ENCODE data around the gene RALGAPA2. TPM values are rescaled to one million over a fixed set of nuclear protein-coding genes. Genes with fewer than 3 reads are reported as not detected.
A peak's percentile ranks its signal among the peaks of the same experiment; 100 is the strongest.

RALGAPA2 gene
- polyA plus RNA-seq, 1 experiment, result 2.2 TPM

- CTCF ChIA-PET, result no interaction called here
- POLR2A ChIA-PET, result interaction anchor here (0.6 to 1.2 kb wide), 2 partner anchors 60 to 97 kb away, joined by 3 read pairs; no protein-coding TSS in a partner anchor
- Histone ChIP-seq H3K27ac (ENCODE audit: low read depth, low read length) (peak overlapping the region; percentile 83), H3K9me3 (ENCODE audit: control insufficient read depth, insufficient read depth, low read length) (no peaks in the 10 kb centered on the region), H3K27me3 (ENCODE audit: control insufficient read depth, insufficient read depth, low read length) (no peaks in the 10 kb centered on the region), H3K4me3 (ENCODE audit: low read depth, low read length) (peak overlapping the region; percentile 8; the same call in 1 of the 2 replicates)
- TF ChIP-seq CTCF (IDR thresholded peaks at IDR 0.05; ENCODE audit: low read depth, low read length), result no peak
- DNase-seq (ENCODE audit: low read depth, low spot score), result no peak
Measured at GRCh38 chr20:20489648-20490341, 222.6 kb downstream of the RALGAPA2 start.

GRCh38 chr20:20489054-20489453, 223.4 kb downstream of the RALGAPA2 start:
- Histone ChIP-seq H3K27me3 (ENCODE audit: control insufficient read depth, insufficient read depth, low read length) (no peaks in the 10 kb centered on the region), H3K9me3 (ENCODE audit: control insufficient read depth, insufficient read depth, low read length) (no peaks in the 10 kb centered on the region), H3K4me3 (ENCODE audit: low read depth, low read length) (no peak overlapping the region), H3K27ac (ENCODE audit: low read depth, low read length) (no peak overlapping the region)
- ChIA-PET CTCF (interaction anchor here (1.0 kb wide), 2 partner anchors 22 to 105 kb away, joined by 3 read pairs; no protein-coding TSS in a partner anchor), POLR2A (interaction anchor here (1.2 kb wide), 1 partner anchor 96 kb away, joined by 3 read pairs; no protein-coding TSS in a partner anchor)
- TF ChIP-seq CTCF (IDR thresholded peaks at IDR 0.05; ENCODE audit: low read depth, low read length), result no peak
- no peak for DNase-seq (ENCODE audit: low read depth, low spot score)

- no peaks in the 10 kb centered on the region for H3K27me3 ChIP-seq (ENCODE audit: control insufficient read depth, insufficient read depth, low read length)
- POLR2A ChIA-PET, result no interaction called here
- TF ChIP-seq CTCF (IDR thresholded peaks at IDR 0.05; ENCODE audit: low read depth, low read length), result no peak
- DNase-seq (ENCODE audit: low read depth, low spot score), result no peak
- no peak overlapping the region for H3K4me3 ChIP-seq (ENCODE audit: low read depth, low read length)
- no peak overlapping the region for H3K27ac ChIP-seq (ENCODE audit: low read depth, low read length)
- CTCF ChIA-PET, result interaction anchor here (1.0 kb wide), 2 partner anchors 21 to 105 kb away, joined by 3 read pairs; no protein-coding TSS in a partner anchor
- H3K9me3 ChIP-seq (ENCODE audit: control insufficient read depth, insufficient read depth, low read length), result no peaks in the 10 kb centered on the region
Measured at GRCh38 chr20:20488388-20488787, 224.1 kb downstream of the RALGAPA2 start.

GRCh38 chr20:20487811-20488210, 224.6 kb downstream of the RALGAPA2 start:
- Histone ChIP-seq H3K27ac (ENCODE audit: low read depth, low read length) (no peak overlapping the region), H3K4me3 (ENCODE audit: low read depth, low read length) (no peak overlapping the region), H3K9me3 (ENCODE audit: control insufficient read depth, insufficient read depth, low read length) (no peaks in the 10 kb centered on the region), H3K27me3 (ENCODE audit: control insufficient read depth, insufficient read depth, low read length) (no peaks in the 10 kb centered on the region)
- DNase-seq (ENCODE audit: low read depth, low spot score), result no peak
- no peak for TF ChIP-seq CTCF (IDR thresholded peaks at IDR 0.05; ENCODE audit: low read depth, low read length)
- ChIA-PET CTCF (interaction anchor here (1.0 kb wide), 2 partner anchors 21 to 106 kb away, joined by 3 read pairs; no protein-coding TSS in a partner anchor), POLR2A (no interaction called here)

- POLR2A ChIA-PET, result no interaction called here
- H3K27me3 ChIP-seq (ENCODE audit: control insufficient read depth, insufficient read depth, low read length), result no peaks in the 10 kb centered on the region
- H3K4me3 ChIP-seq (ENCODE audit: low read depth, low read length), result no peak overlapping the region
- no peaks in the 10 kb centered on the region for H3K9me3 ChIP-seq (ENCODE audit: control insufficient read depth, insufficient read depth, low read length)
- TF ChIP-seq CTCF (IDR thresholded peaks at IDR 0.05; ENCODE audit: low read depth, low read length), result no peak
- no peak for DNase-seq (ENCODE audit: low read depth, low spot score)
- CTCF ChIA-PET, result interaction anchor here (2.1 kb wide), 1 partner anchor 18 kb away, joined by 8 read pairs; no protein-coding TSS in a partner anchor
- H3K27ac ChIP-seq (ENCODE audit: low read depth, low read length), result no peak overlapping the region
Measured at GRCh38 chr20:20483328-20483727, 229.1 kb downstream of the RALGAPA2 start.
